C4-2B (cell line): ENCODE results near the gene B4GALT5.
"Not testable (repeated sequence)": the region's sequence is repeated elsewhere in the genome, so short reads cannot be mapped to it uniquely, and the experiment has no call there.

Source experiments
- H3K27ac ChIP-seq: fragments of 450-650 bp; 2 replicates; pipeline ENCODE4 v1.5.1; 2017
- CTCF ChIP-seq: fragments of 450-650 bp; conservative IDR thresholded peaks from 2 replicates; pipeline ENCODE4 v1.5.1; 2017; ENCODE audit warnings: mild to moderate bottlenecking
- ZFX ChIP-seq: fragments of 450-650 bp; IDR thresholded peaks from 2 replicates; pipeline ENCODE4 v1.6.1; 2017

Gene B4GALT5

GRCh38 chr20:49627329-49627761, 86.3 kb downstream of the B4GALT5 start:
- TF ChIP-seq ZFX (no peak), CTCF (no peak)
- H3K27ac ChIP-seq: no peak overlapping the region

- H3K27ac ChIP-seq: not testable (repeated sequence)
Measured at GRCh38 chr20:49624988-49625387, 88.7 kb downstream of the B4GALT5 start.

GRCh38 chr20:49624317-49624716, 89.4 kb downstream of the B4GALT5 start:
- H3K27ac ChIP-seq: no peak overlapping the region
- no peak for TF ChIP-seq ZFX
- TF ChIP-seq CTCF: no peak

- no peak for TF ChIP-seq ZFX
- no peak for TF ChIP-seq CTCF
- H3K27ac ChIP-seq: no peak overlapping the region
Measured at GRCh38 chr20:49622243-49622642, 91.4 kb downstream of the B4GALT5 start.

- no peak overlapping the region for H3K27ac ChIP-seq
- no peak for TF ChIP-seq CTCF
- TF ChIP-seq ZFX: no peak
Measured at GRCh38 chr20:49620364-49621240, 93.1 kb downstream of the B4GALT5 start.

GRCh38 chr20:49619113-49620048, 94.3 kb downstream of the B4GALT5 start:
- no peak for TF ChIP-seq CTCF
- TF ChIP-seq ZFX: no peak
- H3K27ac ChIP-seq: no peak overlapping the region

GRCh38 chr20:49618289-49618688, 95.4 kb downstream of the B4GALT5 start:
- no peak overlapping the region for H3K27ac ChIP-seq
- TF ChIP-seq CTCF (no peak), ZFX (no peak)

- H3K27ac ChIP-seq: not testable (repeated sequence)
Measured at GRCh38 chr20:49617394-49617793, 96.3 kb downstream of the B4GALT5 start.
